Measurements from ENCODE around the gene ARMC12.

The ARMC12 gene

DNA sequence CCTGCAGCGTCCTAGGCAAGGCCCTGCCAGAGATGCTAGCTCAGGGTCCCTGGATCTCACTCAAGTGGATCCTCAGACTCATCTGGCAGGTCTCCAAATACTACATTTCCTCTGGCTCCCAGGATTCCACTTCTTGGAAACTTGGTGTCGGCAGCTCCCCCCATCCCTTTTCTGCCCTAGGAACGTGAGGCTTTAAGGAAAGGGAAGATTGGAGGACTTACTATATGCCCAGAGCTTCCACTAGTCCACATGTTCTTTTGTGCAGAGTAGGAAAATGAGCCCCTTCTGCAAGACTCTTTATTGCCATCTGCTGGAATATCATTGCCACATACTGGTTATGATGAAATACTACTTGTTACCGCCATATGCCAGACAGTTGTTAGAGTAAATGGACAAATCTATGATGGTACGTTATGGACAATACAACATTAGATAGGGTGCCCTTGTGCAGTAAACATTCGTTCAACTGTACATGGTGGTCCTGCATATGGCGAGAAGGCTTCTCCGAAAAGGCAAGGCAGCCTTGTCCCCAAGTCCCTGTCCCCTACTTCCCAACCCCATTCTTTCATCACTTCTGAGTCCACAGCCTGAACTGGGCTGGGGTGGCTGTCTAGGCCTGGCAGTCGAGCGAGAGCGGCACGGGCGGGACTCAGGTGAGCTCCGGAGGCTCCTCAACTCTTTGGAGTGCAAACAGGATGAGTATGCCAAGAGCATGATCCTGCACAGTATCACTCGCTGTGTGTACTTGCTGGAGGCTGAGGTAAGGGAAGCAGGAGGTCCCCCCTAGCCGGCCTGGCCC, 780 bp downstream of the ARMC12 start:
- peak; percentile 50 for DNase-seq

- no peak for DNase-seq
Observed at GRCh38 chr6:35739645-35740524, 3.1 kb downstream of the ARMC12 start.

DNA sequence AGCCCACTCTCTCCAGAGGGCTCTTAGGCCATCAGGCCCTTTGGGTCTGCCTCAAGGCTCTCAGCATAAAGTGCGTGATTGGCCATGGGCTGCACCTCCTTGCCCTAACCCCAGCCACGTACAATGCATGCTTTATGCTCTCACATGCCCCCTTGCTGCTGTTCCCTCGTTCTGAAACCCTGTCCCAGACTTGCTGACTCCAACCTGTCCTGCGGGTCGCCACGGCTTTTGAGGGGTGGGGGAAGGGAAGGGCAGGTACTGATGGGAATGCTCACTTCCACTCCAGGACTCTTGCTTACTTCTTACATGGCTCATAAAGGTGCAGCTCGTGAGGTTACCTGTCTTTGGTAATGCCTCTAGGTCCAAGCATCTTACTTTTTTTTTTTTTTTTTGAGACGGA, 6.0 kb downstream of the ARMC12 start:
- no peak for DNase-seq

DNA sequence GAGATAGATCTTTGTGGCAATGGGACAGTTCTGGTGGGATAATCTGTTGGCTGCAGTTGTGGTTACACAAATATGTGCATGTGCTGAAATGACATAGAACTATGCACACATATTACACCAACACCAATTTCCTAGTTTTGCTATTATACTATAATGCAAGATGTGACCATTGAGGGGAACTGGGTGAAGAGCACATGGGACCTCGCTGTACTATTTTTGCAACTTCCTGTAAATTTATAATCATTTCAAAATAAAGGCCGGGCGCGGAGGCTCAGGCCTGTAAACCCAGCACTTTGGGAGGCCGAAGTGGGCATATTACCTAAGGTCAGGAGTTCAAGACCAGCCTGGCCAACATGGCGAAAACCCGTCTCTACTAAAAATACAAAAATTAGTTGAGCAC, 8.7 kb downstream of the ARMC12 start:
- DNase-seq = no peak

- no peak for DNase-seq
Observed at GRCh38 chr6:35746516-35746915, 9.7 kb downstream of the ARMC12 start.

- no peak for DNase-seq
Observed at GRCh38 chr6:35747877-35748276, 11.0 kb downstream of the ARMC12 start.

- DNase-seq = no peak
Observed at GRCh38 chr6:35750557-35750956, 13.7 kb downstream of the ARMC12 start.

DNA sequence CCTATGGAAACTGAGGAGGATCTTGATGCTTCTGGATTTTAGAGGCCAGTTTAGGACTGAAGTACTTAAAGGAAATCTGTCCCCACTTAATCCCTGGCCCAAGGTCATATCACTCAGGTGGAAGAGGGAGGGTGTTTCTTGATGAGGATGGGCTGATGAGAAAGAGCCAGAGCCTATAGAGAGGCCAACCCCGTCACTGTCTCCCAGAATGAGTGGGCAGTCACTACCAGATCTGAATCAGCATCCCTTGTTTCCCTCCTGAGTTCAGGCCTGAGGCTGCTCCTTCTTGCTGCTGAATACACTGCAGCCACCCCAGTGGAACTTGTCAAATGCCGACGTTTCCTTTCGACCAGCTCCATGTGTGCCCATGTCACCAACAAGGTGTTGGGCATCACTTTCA, 14.8 kb downstream of the ARMC12 start:
- DNase-seq = no peak

DNA sequence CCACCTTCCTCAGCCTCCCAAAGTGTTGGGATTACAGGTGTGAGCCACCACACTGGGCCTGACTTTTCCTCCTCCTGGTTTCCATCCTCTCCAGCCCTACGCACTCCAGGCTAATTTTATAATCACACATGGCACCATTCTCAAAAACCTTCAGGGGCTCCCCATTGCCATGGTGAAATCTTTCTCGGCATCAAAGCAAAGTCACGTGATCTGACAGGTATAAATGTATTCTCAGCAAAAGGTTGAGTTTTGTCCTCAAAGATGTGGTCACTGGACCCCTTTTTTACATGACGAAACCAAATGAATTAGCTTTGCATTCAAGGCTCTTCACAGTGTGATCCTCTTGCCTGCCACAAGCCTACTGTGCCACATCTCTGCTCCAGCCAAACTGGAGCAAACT, 15.5 kb downstream of the ARMC12 start:
- no peak for DNase-seq

DNA sequence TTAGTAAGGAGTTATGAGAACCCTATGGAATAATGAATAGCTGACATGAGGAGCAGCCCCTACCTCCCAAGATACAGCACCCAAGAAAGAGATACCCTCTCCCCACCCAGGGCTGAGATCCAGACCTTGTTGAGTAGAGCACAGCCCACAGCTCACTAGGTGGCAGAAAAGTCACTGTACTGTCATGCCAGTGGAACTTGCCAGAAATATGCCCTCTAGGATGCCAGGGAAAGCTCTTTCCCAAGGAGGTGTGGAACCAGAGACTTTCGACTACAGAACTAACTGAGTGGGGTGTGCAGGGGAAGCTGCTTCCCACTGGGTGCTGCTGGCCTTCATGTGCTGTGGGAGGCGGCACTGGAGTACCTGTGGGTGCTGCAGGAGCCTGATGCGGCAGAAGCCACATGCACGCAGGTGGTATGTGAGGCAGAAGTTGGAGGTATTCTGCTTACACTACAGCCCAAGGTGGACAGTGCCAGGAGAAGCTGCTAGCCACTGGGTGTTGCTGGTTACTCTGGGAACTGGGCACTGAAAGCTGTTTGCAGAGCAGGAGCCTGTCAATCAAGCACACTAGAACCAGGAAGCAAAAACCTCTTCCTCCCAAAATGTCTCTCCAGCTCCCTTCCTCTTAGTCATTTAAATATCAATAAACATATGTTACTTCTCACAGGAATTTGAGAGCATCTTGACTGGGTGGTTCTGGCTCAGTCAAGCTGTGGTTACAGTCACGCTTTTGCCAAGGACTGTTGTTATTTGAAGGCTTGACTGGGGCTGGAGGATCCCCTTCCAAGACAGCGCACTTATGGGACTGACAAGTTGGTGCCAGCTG, 17.8 kb downstream of the ARMC12 start:
- peak; percentile 56 for DNase-seq

GRCh38 chr6:35755278-35755924, 18.6 kb downstream of the ARMC12 start:
- DNase-seq = no peak

DNA sequence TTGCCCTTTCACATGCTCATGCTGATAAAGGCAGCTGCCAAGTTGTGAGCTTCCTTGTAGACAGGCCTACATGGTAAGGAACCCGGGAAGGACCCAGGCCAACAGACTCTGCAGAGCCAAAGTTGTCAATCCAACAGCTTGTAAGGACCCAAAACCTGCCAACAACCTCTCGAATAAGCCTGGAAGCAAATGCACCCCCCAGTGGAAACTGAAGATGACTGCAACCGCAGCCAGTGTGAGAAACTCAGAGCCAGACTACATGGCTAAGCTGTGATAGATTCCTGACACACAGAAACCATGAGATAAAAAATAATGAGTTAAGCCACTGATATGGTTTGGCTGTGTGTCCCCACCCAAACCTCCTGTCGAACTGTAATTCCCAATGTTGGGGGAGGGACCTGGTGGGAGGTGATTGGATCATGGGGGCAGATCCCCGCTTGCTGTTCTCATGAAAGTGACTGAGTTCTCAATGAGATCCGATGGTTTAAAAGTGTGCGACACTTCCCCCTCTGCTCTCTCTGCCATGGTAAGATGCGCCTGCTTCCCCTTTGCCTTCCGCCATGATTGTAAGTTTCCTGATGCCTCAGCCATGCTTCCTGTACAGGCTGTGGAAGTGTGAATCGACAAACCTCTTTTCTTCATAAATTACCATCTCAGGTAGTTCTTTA, 20.8 kb downstream of the ARMC12 start:
- DNase-seq = no peak

DNA sequence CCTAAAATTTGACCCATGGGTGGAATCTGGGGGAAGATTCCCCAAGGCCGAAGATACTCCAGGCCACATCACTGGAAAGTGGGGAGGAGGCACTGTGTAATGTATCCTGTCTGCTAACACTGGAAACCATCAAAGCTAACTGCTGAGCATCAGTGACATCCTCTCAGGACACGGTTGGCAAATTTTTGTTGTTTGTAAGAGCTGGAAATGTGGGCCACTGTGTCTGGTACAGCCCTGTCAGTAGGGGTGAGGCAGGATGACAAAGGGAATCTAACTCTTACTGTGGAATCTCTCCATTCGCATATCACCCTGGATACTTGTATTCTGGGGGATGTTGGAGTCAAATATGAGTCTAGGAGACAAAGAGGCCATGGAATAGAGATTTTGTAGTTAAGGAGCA, 22.6 kb downstream of the ARMC12 start:
- no peak for DNase-seq

- DNase-seq = no peak
Observed at GRCh38 chr6:35765739-35766138, 28.9 kb downstream of the ARMC12 start.

DNA sequence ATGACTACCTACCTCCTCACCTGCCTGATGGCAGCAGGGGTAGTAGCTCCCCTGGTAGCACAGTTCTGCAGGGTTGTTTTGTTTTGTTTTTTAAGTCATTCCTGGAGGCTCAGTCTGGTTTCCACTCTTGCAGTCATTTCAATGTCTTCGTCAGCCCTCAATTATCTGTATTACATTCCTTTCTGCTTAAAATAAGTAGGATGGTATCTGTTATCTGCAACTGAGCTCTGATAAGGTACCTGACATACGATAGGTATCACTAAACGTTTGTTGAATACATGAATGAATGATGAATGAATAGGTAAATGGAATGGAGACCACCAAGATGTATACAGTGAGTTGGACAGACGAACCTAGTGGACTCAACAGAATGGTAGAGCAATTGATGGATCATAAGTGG, 32.4 kb downstream of the ARMC12 start:
- no peak for DNase-seq

- no peak for DNase-seq
Observed at GRCh38 chr6:35771343-35771627, 34.5 kb downstream of the ARMC12 start.

GRCh38 chr6:35774116-35774794, 37.4 kb downstream of the ARMC12 start:
- no peak for DNase-seq

DNA sequence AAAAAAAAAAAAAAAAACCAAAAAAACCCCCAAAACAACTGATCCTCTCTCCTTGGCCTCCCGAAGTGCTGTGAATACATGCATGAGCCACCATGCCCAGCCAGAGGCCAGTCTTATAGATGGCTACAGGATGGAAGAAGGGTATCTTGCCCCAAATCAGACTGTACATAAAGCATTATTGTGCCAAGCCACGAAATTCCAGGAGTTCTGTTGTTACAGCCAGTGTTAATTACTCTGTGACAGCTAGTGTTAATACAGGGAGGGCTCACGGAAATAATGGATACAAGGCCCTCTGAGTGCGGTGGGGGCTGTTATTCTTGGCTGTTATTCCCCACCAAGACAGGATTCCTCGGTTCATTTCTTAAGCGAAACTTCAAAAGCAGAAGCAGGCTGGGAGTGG, 38.2 kb downstream of the ARMC12 start:
- no peak for DNase-seq

- DNase-seq = peak; percentile 32
Observed at GRCh38 chr6:35776364-35777215, 39.8 kb downstream of the ARMC12 start, which contains the start of gene CLPSL2. TSS of gene CLPSL2 (plus strand) at chr6:35776598. CDS start at chr6:35776619, 21 bp downstream.

- DNase-seq = no peak
Observed at GRCh38 chr6:35777356-35778102, 40.7 kb downstream of the ARMC12 start.
